ENCODE data around the gene MIS18A. TPM values are rescaled to one million over a fixed set of nuclear protein-coding genes. Genes with fewer than 3 reads are reported as not detected.

Gene MIS18A
- total RNA-seq (10 to 100 TPM in 1 of 2 donors, 1 to 10 TPM in 1; 6.7 to 10.4 TPM), polyA plus RNA-seq (ENCODE audit: insufficient read length in 2 of 2) (10 to 100 TPM; 10.1 to 11.0 TPM)
- long read RNA-seq, donor 1, transcript MIS18A-201 (5 exons, 1,575 nt), result major isoform, 10 of 10 reads
- long read RNA-seq, donor 1, partial matches to known transcripts, result 0 of 10 reads
- long read RNA-seq, donor 1, other reads (novel, unspliced or antisense), result 0 of 10 reads
- long read RNA-seq, donor 2, partial matches to known transcripts, result 0 of 3 reads
- long read RNA-seq, donor 2, other reads (novel, unspliced or antisense), result 0 of 3 reads
- long read RNA-seq, donor 3, partial matches to known transcripts, result 0 of 3 reads
- long read RNA-seq, donor 3, other reads (novel, unspliced or antisense), result 0 of 3 reads
- long read RNA-seq, donor 4, transcript MIS18A-201 (5 exons, 1,575 nt), result major isoform, 40 of 40 reads
- long read RNA-seq, donor 4, partial matches to known transcripts, result 0 of 40 reads
- long read RNA-seq, donor 4, other reads (novel, unspliced or antisense), result 0 of 40 reads

- peaks cover 22% of the 10 kb centered on the region for H3K4me1 ChIP-seq (ENCODE audit: control insufficient read depth, insufficient read depth, low read length)
- peak within 1 kb of the TSS; percentile 61 for H3K27ac ChIP-seq (ENCODE audit: low read depth, low read length)
- H3K36me3 ChIP-seq (ENCODE audit: control insufficient read depth, insufficient read depth, low read length), result peaks cover 6% of the 10 kb centered on the region
- DNase-seq (ENCODE audit: low read depth in 4 of 6, low spot score in 6 of 6), result peak; percentile 83 to 99 (median 92)
- WGBS (ENCODE audit: insufficient coverage), result under 1% methylated on average over 69 of the region's 69 CpGs
- no peaks in the 10 kb centered on the region for H3K27me3 ChIP-seq (ENCODE audit: control insufficient read depth, insufficient read depth, low read length)
- peak within 1 kb of the TSS; percentile 95 for H3K4me3 ChIP-seq (ENCODE audit: low read depth, low read length)
- no peaks in the 10 kb centered on the region for H3K9me3 ChIP-seq (ENCODE audit: control insufficient read depth, insufficient read depth, low read length)
Observed at GRCh38 chr21:32278518-32279376, at the start of gene MIS18A. MIS18A (minus strand) TSS chr21:32279049; CDS start chr21:32279014, 35 bp downstream.

- peaks cover 18% of the 10 kb centered on the region for H3K4me1 ChIP-seq (ENCODE audit: control insufficient read depth, insufficient read depth, low read length)
Observed at GRCh38 chr21:32328595-32328994, 49.7 kb upstream of the MIS18A start.

GRCh38 chr21:32325706-32326105, 46.9 kb upstream of the MIS18A start:
- peak in 2 of 6 donors; percentile 69 to 78 for DNase-seq (ENCODE audit: low read depth in 4 of 6, low spot score in 6 of 6)
- 47% methylated on average over 3 of the region's 8 CpGs for WGBS (ENCODE audit: insufficient coverage)
- Histone ChIP-seq H3K27ac (ENCODE audit: low read depth, low read length) (peak overlapping the region; percentile 12), H3K4me1 (ENCODE audit: control insufficient read depth, insufficient read depth, low read length) (peaks cover 9% of the 10 kb centered on the region), H3K27me3 (ENCODE audit: control insufficient read depth, insufficient read depth, low read length) (no peaks in the 10 kb centered on the region), H3K9me3 (ENCODE audit: control insufficient read depth, insufficient read depth, low read length) (no peaks in the 10 kb centered on the region), H3K4me3 (ENCODE audit: low read depth, low read length) (no peak overlapping the region), H3K36me3 (ENCODE audit: control insufficient read depth, insufficient read depth, low read length) (peaks cover 43% of the 10 kb centered on the region)

More at GRCh38 chr21:32328595-32328994, 49.7 kb upstream of the MIS18A start:
- DNase-seq (ENCODE audit: low read depth in 4 of 6, low spot score in 6 of 6), result no peak
- Histone ChIP-seq H3K4me3 (ENCODE audit: low read depth, low read length) (no peak overlapping the region), H3K36me3 (ENCODE audit: control insufficient read depth, insufficient read depth, low read length) (peaks cover 21% of the 10 kb centered on the region), H3K27me3 (ENCODE audit: control insufficient read depth, insufficient read depth, low read length) (no peaks in the 10 kb centered on the region), H3K27ac (ENCODE audit: low read depth, low read length) (peak overlapping the region; percentile 44), H3K9me3 (ENCODE audit: control insufficient read depth, insufficient read depth, low read length) (no peaks in the 10 kb centered on the region)
- WGBS (ENCODE audit: insufficient coverage), result no CpG with 5 or more reads among the region's 3 CpGs

GRCh38 chr21:32322676-32323075, 43.8 kb upstream of the MIS18A start:
- Histone ChIP-seq H3K36me3 (ENCODE audit: control insufficient read depth, insufficient read depth, low read length) (peaks cover 65% of the 10 kb centered on the region), H3K4me1 (ENCODE audit: control insufficient read depth, insufficient read depth, low read length) (peaks cover 17% of the 10 kb centered on the region), H3K27ac (ENCODE audit: low read depth, low read length) (no peak overlapping the region), H3K4me3 (ENCODE audit: low read depth, low read length) (no peak overlapping the region), H3K9me3 (ENCODE audit: control insufficient read depth, insufficient read depth, low read length) (no peaks in the 10 kb centered on the region), H3K27me3 (ENCODE audit: control insufficient read depth, insufficient read depth, low read length) (no peaks in the 10 kb centered on the region)
- DNase-seq (ENCODE audit: low read depth in 4 of 6, low spot score in 6 of 6), result no peak
- WGBS (ENCODE audit: insufficient coverage), result 92% methylated on average over 10 of the region's 10 CpGs

- Histone ChIP-seq H3K9me3 (ENCODE audit: control insufficient read depth, insufficient read depth, low read length) (no peaks in the 10 kb centered on the region), H3K4me3 (ENCODE audit: low read depth, low read length) (no peak overlapping the region), H3K27me3 (ENCODE audit: control insufficient read depth, insufficient read depth, low read length) (no peaks in the 10 kb centered on the region), H3K36me3 (ENCODE audit: control insufficient read depth, insufficient read depth, low read length) (peaks cover 71% of the 10 kb centered on the region), H3K4me1 (ENCODE audit: control insufficient read depth, insufficient read depth, low read length) (peaks cover 17% of the 10 kb centered on the region), H3K27ac (ENCODE audit: low read depth, low read length) (no peak overlapping the region)
- no peak for DNase-seq (ENCODE audit: low read depth in 4 of 6, low spot score in 6 of 6)
- WGBS (ENCODE audit: insufficient coverage), result 92% methylated on average over 11 of the region's 12 CpGs
Observed at GRCh38 chr21:32322103-32322502, 43.3 kb upstream of the MIS18A start.

GRCh38 chr21:32321480-32321879, 42.6 kb upstream of the MIS18A start:
- WGBS (ENCODE audit: insufficient coverage), result 94% methylated on average over 8 of the region's 13 CpGs

GRCh38 chr21:32320726-32321125, 41.9 kb upstream of the MIS18A start:
- Histone ChIP-seq H3K4me3 (ENCODE audit: low read depth, low read length) (no peak overlapping the region), H3K27ac (ENCODE audit: low read depth, low read length) (no peak overlapping the region)
- no peak for DNase-seq (ENCODE audit: low read depth in 4 of 6, low spot score in 6 of 6)

More at GRCh38 chr21:32321480-32321879, 42.6 kb upstream of the MIS18A start:
- H3K36me3 ChIP-seq (ENCODE audit: control insufficient read depth, insufficient read depth, low read length), result peaks cover 77% of the 10 kb centered on the region
- H3K27ac ChIP-seq (ENCODE audit: low read depth, low read length), result no peak overlapping the region
- DNase-seq (ENCODE audit: low read depth in 4 of 6, low spot score in 6 of 6), result no peak
- no peak overlapping the region for H3K4me3 ChIP-seq (ENCODE audit: low read depth, low read length)
- H3K9me3 ChIP-seq (ENCODE audit: control insufficient read depth, insufficient read depth, low read length), result no peaks in the 10 kb centered on the region
- no peaks in the 10 kb centered on the region for H3K27me3 ChIP-seq (ENCODE audit: control insufficient read depth, insufficient read depth, low read length)
- H3K4me1 ChIP-seq (ENCODE audit: control insufficient read depth, insufficient read depth, low read length), result peaks cover 17% of the 10 kb centered on the region

GRCh38 chr21:32320059-32320458, 41.2 kb upstream of the MIS18A start:
- H3K4me3 ChIP-seq (ENCODE audit: low read depth, low read length), result no peak overlapping the region
- WGBS (ENCODE audit: insufficient coverage), result 61% methylated on average over 6 of the region's 6 CpGs
- H3K9me3 ChIP-seq (ENCODE audit: control insufficient read depth, insufficient read depth, low read length), result no peaks in the 10 kb centered on the region
- peak in 2 of 6 donors; percentile 22 to 42 for DNase-seq (ENCODE audit: low read depth in 4 of 6, low spot score in 6 of 6)
- H3K36me3 ChIP-seq (ENCODE audit: control insufficient read depth, insufficient read depth, low read length), result peaks cover 90% of the 10 kb centered on the region
- no peaks in the 10 kb centered on the region for H3K27me3 ChIP-seq (ENCODE audit: control insufficient read depth, insufficient read depth, low read length)
- H3K27ac ChIP-seq (ENCODE audit: low read depth, low read length), result no peak overlapping the region
- H3K4me1 ChIP-seq (ENCODE audit: control insufficient read depth, insufficient read depth, low read length), result peaks cover 12% of the 10 kb centered on the region

More at GRCh38 chr21:32320726-32321125, 41.9 kb upstream of the MIS18A start:
- 88% methylated on average over 7 of the region's 13 CpGs for WGBS (ENCODE audit: insufficient coverage)
- peaks cover 85% of the 10 kb centered on the region for H3K36me3 ChIP-seq (ENCODE audit: control insufficient read depth, insufficient read depth, low read length)
- H3K4me1 ChIP-seq (ENCODE audit: control insufficient read depth, insufficient read depth, low read length), result peaks cover 16% of the 10 kb centered on the region
- no peaks in the 10 kb centered on the region for H3K27me3 ChIP-seq (ENCODE audit: control insufficient read depth, insufficient read depth, low read length)
- no peaks in the 10 kb centered on the region for H3K9me3 ChIP-seq (ENCODE audit: control insufficient read depth, insufficient read depth, low read length)

GRCh38 chr21:32319012-32319411, 40.2 kb upstream of the MIS18A start:
- Histone ChIP-seq H3K4me3 (ENCODE audit: low read depth, low read length) (no peak overlapping the region), H3K4me1 (ENCODE audit: control insufficient read depth, insufficient read depth, low read length) (peaks cover 10% of the 10 kb centered on the region), H3K36me3 (ENCODE audit: control insufficient read depth, insufficient read depth, low read length) (peaks cover 90% of the 10 kb centered on the region), H3K27me3 (ENCODE audit: control insufficient read depth, insufficient read depth, low read length) (no peaks in the 10 kb centered on the region), H3K27ac (ENCODE audit: low read depth, low read length) (no peak overlapping the region), H3K9me3 (ENCODE audit: control insufficient read depth, insufficient read depth, low read length) (no peaks in the 10 kb centered on the region)
- no peak for DNase-seq (ENCODE audit: low read depth in 4 of 6, low spot score in 6 of 6)
- WGBS (ENCODE audit: insufficient coverage), result 98% methylated on average over 7 of the region's 7 CpGs
